Lower leg skin (tissue), 3 donors: ENCODE results near the gene KDM6B.

Experiments
- CTCF ChIP-seq, 3 donors: fragments of 450-650 bp; IDR thresholded peaks; one replicate each; pipeline ENCODE4 v1.5.1; 2016; ENCODE audit warnings: antibody characterized with exemption in 3 of 3, mild to moderate bottlenecking in 3 of 3, moderate library complexity in 2 of 3
- POLR2A ChIP-seq, 2 donors: fragments of 450-650 bp; IDR thresholded peaks; one replicate each; pipeline ENCODE4 v1.6.1; 2016 to 2017; ENCODE audit warnings: antibody characterized with exemption in 2 of 2, mild to moderate bottlenecking in 1 of 2, moderate library complexity in 1 of 2

- TF ChIP-seq CTCF (IDR thresholded peaks at IDR 0.05), result no peak
- no peak for TF ChIP-seq POLR2A (IDR thresholded peaks at IDR 0.05)
These were observed 23.0 kb downstream of the KDM6B start, which contains the start of gene NAA38 for GRCh38 chr17:7856811-7857712.
